SKM-1 (cell line): ENCODE measurements around the gene SOX21.
"Not testable (repeated sequence)": the region's sequence is repeated elsewhere in the genome, so short reads cannot be mapped to it uniquely, and the experiment has no call there.

ENCODE experiments used
- DNase-seq: peaks from one replicate; lab custom pipeline; 2025; ENCODE audit not compliant: unreplicated experiment; lab: John Stamatoyannopoulos, UW

The SOX21 gene

DNA sequence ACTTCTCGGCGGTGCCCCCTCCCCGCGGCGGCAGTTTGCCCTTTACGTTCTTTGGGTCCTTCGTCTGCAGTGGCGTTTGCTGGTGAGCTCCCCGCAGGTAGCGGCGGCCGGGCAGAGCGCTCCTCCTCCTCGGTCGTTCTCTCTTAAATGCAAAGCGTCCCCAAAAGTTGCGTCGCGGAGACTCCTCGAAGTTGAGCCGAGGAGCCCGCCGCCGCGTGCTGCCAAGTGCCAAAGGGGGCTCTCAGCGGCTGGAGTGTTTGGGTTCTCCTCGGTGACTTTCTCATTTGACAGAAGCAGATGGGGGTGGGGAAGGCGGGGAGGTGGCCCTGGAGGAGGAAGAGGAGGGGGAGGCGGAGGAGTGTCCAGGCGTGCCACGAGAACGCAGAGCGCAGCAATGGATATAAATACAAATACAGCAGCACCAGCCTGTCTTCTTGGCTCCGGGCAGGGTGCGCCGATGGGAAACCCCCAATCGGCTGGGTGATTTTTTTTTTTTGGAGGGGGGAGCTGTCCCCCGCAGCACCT lies at the start of gene SOX21:
SOX21 (minus strand) TSS at position 259 of the 525 bp plus-strand sequence. CDS start 496 bp downstream, outside the sequence.
- no peak for DNase-seq

GRCh38 chr13:94761407-94761806 lies 49.1 kb upstream of the SOX21 start:
- DNase-seq: no peak

- DNase-seq: no peak
Measured at GRCh38 chr13:94759120-94759728, 46.9 kb upstream of the SOX21 start.

DNA sequence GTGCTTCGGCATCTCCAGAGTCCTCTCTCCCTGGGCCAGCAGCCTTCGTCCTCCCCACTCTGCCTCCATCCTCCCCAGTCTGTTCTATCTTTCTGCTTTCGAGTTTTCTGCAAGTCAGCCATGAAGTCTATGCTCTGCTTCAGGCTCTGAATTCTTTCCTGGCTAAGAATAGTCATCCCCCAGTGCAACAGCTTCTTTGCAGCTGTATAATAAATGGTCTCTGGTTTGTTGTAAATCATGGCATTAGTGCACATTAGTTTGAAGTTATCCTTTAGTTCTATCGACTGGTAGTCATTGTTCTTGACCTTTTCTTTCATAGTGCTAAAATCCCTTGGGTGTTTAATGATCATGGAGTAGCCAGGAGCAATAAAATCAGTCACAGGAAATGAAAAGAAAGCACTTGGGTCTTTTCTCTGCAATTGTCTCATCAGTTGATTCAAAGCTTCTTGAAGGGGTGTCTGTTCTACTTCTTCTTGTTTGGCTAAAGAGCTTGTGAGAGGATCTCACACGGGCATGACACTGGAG lies 46.2 kb upstream of the SOX21 start:
- no peak for DNase-seq

- DNase-seq: no peak
Measured at GRCh38 chr13:94753327-94753726, 41.0 kb upstream of the SOX21 start.

DNA sequence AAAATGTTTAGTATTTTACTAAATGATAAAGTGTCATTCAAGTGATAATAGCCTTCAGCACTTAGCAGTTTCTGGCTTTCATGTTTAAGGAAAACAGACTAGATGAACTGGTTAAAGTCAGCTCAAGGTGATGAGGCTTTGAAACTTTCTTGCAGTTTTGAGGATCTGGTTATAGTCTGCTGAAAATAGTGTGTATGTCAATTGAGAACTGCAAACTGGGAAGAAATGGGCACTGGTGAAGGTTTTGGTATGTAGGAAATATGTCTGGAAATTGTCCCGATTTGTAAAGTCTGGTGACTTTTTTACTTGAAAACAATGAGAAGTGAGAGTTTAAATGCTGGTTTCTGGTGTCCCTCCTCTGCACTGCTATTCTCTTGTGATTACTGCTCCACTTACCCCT lies 36.8 kb upstream of the SOX21 start:
- DNase-seq: no peak

DNA sequence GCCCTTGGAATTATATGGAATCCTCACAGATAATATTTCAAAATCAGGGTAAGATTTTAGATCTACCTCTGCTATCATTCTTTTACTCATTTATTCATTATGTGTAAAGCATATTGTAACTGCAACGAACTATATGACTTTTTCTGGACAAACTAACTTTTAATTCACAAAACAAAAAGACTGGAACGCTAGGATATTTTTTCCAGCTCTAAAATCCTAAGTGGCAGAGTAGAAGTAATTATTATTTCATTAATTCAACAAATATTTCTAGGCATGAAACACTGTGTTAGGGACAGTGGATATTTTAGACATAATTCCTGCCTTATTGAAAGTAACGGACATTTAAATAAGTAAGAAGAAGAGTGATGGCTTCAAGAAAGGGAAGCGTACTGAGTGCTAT lies 26.9 kb upstream of the SOX21 start:
- no peak for DNase-seq

- no peak for DNase-seq
Measured at GRCh38 chr13:94731028-94731427, 18.7 kb upstream of the SOX21 start.

DNA sequence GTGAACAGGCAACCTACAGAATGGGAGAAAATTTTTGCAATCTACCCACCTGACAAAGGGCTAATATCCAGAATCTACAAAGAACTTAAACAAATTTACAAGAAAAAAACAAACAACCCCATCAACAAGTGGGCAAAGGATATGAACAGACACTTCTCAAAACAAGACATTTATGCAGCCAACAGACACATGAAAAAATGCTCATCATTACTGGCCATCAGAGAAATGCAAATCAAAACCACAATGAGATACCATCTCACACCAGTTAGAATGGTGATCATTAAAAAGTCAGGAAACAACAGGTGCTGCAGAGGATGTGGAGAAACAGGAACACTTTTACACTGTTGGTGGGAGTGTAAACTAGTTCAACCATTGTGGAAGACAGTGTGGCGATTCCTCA lies 17.6 kb upstream of the SOX21 start:
- DNase-seq: not testable (repeated sequence)

DNA sequence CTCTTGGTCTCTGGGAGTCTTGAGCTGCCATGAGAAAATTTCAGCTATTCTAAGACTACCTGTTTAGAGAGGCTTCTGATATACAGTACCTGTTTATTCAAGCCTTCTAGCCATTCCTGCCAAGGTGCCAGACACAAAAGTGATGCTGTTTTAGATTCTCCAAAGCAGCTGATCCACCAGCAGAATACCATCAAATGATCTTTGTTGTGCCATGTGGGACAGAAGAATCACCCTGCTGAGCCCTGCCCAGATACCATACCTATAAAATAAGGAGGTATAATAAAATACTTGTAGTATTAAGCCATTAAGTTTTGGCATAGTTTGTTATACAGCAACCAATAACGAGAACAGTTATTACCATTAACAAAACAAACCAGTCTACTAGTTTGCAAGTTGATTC lies 14.1 kb upstream of the SOX21 start:
- DNase-seq: no peak

DNA sequence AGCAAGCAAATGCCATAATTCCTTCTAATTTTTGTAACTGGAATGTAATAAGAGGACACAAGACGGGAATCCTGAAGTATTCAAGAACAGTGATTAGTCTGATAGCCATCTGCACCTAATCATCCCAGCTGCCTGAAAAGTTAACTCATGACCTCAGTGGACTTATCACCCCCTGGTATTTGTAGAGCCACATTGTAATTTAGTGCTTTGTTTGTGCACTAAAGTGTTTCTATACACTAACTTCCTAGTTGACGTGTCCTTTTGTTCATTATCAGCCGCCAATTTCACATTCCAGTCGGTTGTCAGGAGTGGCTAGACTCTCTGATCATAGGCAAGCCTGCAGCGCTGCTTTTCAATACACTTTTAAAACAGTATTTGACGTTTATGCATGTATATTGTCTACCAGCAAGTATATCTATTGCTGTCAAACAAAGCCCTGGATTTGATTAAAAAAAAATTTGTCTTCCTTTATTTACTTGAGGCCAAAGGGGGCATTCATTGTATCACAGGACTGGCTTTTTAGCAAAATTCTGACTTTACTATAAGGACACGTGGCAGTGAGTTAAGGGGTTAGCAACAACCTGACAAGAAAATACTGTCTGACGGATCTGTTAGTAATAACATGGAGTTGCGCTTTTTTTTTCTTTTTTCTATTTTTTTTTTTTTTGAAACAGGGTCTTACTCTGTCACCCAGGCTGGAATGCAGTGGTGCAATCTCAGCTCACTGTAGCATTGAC lies 10.4 kb upstream of the SOX21 start:
- no peak for DNase-seq

GRCh38 chr13:94718697-94719096 lies 6.4 kb upstream of the SOX21 start:
- not testable (repeated sequence) for DNase-seq

DNA sequence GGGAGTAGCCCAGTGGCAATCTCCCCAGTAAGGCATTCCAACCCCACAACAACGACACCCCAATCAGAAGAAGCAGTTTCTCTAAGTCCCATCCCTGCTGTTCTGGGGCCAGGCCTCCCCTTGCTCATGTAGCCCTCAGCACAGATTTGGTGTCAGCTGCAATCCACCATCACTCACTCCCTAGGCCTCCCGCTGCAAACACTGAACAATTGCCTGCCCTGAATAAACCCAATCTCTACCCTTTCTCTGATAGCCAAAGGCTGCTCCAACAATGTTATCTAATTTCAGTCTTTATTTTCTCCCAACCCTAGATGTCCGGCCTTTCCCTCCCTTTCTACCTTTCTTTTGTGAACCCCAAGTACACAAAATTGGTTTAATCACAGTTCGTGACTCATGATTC lies 5.6 kb upstream of the SOX21 start:
- DNase-seq: no peak

- DNase-seq: no peak
Measured at GRCh38 chr13:94716016-94716415, 3.7 kb upstream of the SOX21 start.

- DNase-seq: no peak
Measured at GRCh38 chr13:94713561-94714182, 1.3 kb upstream of the SOX21 start.

- no peak for DNase-seq
Measured at GRCh38 chr13:94712812-94713560, 641 bp upstream of the SOX21 start.

DNA sequence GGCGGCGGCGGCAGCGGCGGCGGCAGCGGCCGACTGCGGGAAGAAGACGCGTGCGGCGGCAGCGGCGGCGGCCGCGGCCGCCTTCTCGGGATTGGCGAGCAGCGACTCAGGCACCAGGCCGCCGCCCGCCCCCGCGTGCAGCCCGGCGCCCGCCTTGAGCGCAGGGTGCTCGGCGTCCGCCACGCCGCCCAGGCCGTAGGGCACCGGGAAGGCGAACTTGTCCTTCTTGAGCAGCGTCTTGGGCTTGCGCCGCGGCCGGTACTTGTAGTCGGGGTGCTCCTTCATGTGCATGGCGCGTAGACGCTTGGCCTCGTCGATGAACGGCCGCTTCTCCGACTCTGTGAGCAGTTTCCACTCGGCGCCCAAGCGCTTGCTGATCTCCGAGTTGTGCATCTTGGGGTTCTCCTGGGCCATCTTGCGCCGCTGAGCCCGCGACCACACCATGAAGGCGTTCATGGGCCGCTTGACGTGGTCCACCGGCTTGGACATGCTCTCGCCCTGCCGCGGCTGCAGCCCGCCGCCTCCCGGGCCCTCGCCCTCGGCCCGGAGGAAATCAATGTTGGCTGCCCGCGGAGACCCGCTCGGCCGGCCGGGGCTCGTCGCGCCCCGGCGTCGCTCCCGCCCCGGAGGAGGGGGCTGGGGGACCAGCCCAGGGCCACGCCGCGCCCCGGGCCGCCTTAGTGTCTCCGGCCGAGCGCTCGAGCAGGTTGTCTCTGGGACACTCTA lies 621 bp downstream of the SOX21 start:
- no peak for DNase-seq

DNA sequence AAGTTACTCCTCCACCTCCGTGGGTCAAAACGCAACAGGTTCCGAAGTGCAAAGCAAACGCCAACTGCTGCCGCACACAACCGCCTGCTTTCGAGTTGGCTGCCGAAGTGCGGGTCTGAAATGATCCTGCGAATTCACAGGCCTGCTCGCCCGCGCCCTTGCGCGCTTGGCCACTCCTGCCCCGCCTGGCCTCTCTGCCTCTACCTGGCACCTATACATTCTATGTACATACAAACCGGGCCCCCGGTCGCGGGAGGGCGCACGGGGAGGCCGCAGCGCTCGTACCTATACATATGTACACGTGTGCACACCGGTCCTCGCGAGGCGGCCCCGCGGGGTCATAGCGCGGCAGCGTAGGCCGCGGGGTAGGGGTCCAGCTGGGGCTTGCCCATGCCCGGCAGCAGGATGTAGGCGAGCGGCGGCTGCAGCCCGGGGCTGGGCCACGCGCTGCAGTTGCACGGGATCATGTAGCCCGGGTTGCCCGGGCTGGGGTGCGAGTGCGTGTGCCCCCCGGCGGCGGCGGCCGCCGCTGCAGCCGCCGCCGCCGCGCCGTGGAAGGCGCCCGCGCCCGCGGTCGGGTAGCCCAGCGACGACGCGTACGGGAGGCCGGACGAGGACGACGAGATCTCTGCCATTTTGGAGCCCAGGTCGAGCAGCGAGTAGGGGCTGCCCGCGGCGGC lies 1.3 kb downstream of the SOX21 start:
- DNase-seq: no peak

- no peak for DNase-seq
Measured at GRCh38 chr13:94710065-94710781, 2.1 kb downstream of the SOX21 start.
